Measurements from ENCODE around the gene SPDYE9. TPM values are rescaled to one million over a fixed set of nuclear protein-coding genes. Genes with fewer than 3 reads are reported as not detected.
"Not testable (repeated sequence)": the region's sequence is repeated elsewhere in the genome, so short reads cannot be mapped to it uniquely, and the experiment has no call there.

SPDYE9 gene
- not detected in 2 replicates for total RNA-seq

GRCh38 chr7:73085938-73086337, at the start of gene SPDYE9:
Gene SPDYE9, minus strand, starts transcription at chr7:73086038. Its CDS starts 1,800 bp downstream, at chr7:73084238.
- intact Hi-C loops (cut with micrococcal nuclease), result not testable (repeated sequence)

- intact Hi-C loops (cut with micrococcal nuclease), result not testable (repeated sequence)
These were observed 49.0 kb upstream of the SPDYE9 start for GRCh38 chr7:73134866-73135265.

GRCh38 chr7:73132651-73133217, 46.9 kb upstream of the SPDYE9 start:
- intact Hi-C loops (cut with micrococcal nuclease), result not testable (repeated sequence)

GRCh38 chr7:73130612-73131011, 44.8 kb upstream of the SPDYE9 start:
- intact Hi-C loops (cut with micrococcal nuclease), result not testable (repeated sequence)

- intact Hi-C loops (cut with micrococcal nuclease), result not testable (repeated sequence)
These were observed 38.3 kb upstream of the SPDYE9 start for GRCh38 chr7:73124126-73124525.

GRCh38 chr7:73122778-73123447, 37.1 kb upstream of the SPDYE9 start:
- intact Hi-C loops (cut with micrococcal nuclease), result not testable (repeated sequence)

- intact Hi-C loops (cut with micrococcal nuclease), result not testable (repeated sequence)
These were observed 32.3 kb upstream of the SPDYE9 start for GRCh38 chr7:73118155-73118554.

- intact Hi-C loops (cut with micrococcal nuclease), result not testable (repeated sequence)
These were observed 28.0 kb downstream of the SPDYE9 start, which contains the start of gene SPDYE11 for GRCh38 chr7:73057811-73058210. Gene SPDYE11, minus strand, starts transcription at chr7:73057911. Its CDS starts 1,800 bp downstream, at chr7:73056111.

- intact Hi-C loops (cut with micrococcal nuclease), result not testable (repeated sequence)
These were observed 56.2 kb downstream of the SPDYE9 start, which contains the start of gene SPDYE8 for GRCh38 chr7:73029666-73030065. Gene SPDYE8, minus strand, starts transcription at chr7:73029766. Its CDS starts 1,800 bp downstream, at chr7:73027966.

Other genes starting within 250 kb of the SPDYE9 start
- 56.9 and 58.3 TPM in 2 replicates for gene POM121, start 160.9 kb downstream of the SPDYE9 start, total RNA-seq
- 2.6 and 3.3 TPM in 2 replicates for gene TRIM74, start 116.6 kb downstream of the SPDYE9 start, total RNA-seq
- gene SPDYE8, start 56.3 kb downstream of the SPDYE9 start, total RNA-seq, result not detected in 2 replicates
- not detected in 2 replicates for gene SPDYE11, start 28.1 kb downstream of the SPDYE9 start, total RNA-seq
- 53.8 and 54.3 TPM in 2 replicates for gene NSUN5, start 222.8 kb upstream of the SPDYE9 start, total RNA-seq
- gene TRIM50, start 242.0 kb upstream of the SPDYE9 start, total RNA-seq, result not detected in 2 replicates
- gene FKBP6, start 242.1 kb upstream of the SPDYE9 start, total RNA-seq, result not detected in 2 replicates

Data from T-helper 1 cell treated with Interleukin-12 subunit alpha and Interleukin-12 subunit beta and Interleukin-4 antibody, amounts not matched to agents 30 ng/mL and 1 ng/mL, for 36 hours (primary cell).